ENCODE results near the gene PHKA1.
A peak's percentile ranks its signal among the peaks of the same experiment; 100 is the strongest.
"Not testable (repeated sequence)": the region's sequence is repeated elsewhere in the genome, so short reads cannot be mapped to it uniquely, and the experiment has no call there.

The PHKA1 gene

GRCh38 chrX:72669508-72669907, 44.6 kb downstream of the PHKA1 start:
- DNase-seq (ENCODE audit: low read depth, low spot score), result not testable (repeated sequence)

- DNase-seq (ENCODE audit: low read depth, low spot score), result no peak
These were observed 47.7 kb downstream of the PHKA1 start for GRCh38 chrX:72666451-72666850.

- no peak for DNase-seq (ENCODE audit: low read depth, low spot score)
These were observed 50.4 kb downstream of the PHKA1 start for GRCh38 chrX:72663737-72664136.

GRCh38 chrX:72662020-72662747, 51.9 kb downstream of the PHKA1 start:
- no peak for DNase-seq (ENCODE audit: low read depth, low spot score)

- no peak for DNase-seq (ENCODE audit: low read depth, low spot score)
These were observed 54.4 kb downstream of the PHKA1 start for GRCh38 chrX:72659723-72660122.

- DNase-seq (ENCODE audit: low read depth, low spot score), result no peak
These were observed 62.0 kb downstream of the PHKA1 start for GRCh38 chrX:72652082-72652481.

- no peak for DNase-seq (ENCODE audit: low read depth, low spot score)
These were observed 69.2 kb downstream of the PHKA1 start for GRCh38 chrX:72644946-72645345.

- DNase-seq (ENCODE audit: low read depth, low spot score), result no peak
These were observed 72.5 kb downstream of the PHKA1 start for GRCh38 chrX:72641611-72642010.

- no peak for DNase-seq (ENCODE audit: low read depth, low spot score)
These were observed 78.2 kb downstream of the PHKA1 start for GRCh38 chrX:72635930-72636329.

GRCh38 chrX:72634331-72634730, 79.8 kb downstream of the PHKA1 start:
- DNase-seq (ENCODE audit: low read depth, low spot score), result no peak

- DNase-seq (ENCODE audit: low read depth, low spot score), result no peak
These were observed 83.9 kb downstream of the PHKA1 start for GRCh38 chrX:72630185-72630584.

GRCh38 chrX:72624194-72624593, 89.9 kb downstream of the PHKA1 start:
- DNase-seq (ENCODE audit: low read depth, low spot score), result no peak

GRCh38 chrX:72621625-72622485, 92.3 kb downstream of the PHKA1 start:
- DNase-seq (ENCODE audit: low read depth, low spot score), result no peak

GRCh38 chrX:72621163-72621562, 92.9 kb downstream of the PHKA1 start:
- DNase-seq (ENCODE audit: low read depth, low spot score), result no peak

GRCh38 chrX:72620550-72621145, 93.5 kb downstream of the PHKA1 start:
- DNase-seq (ENCODE audit: low read depth, low spot score), result peak; percentile 76

- no peak for DNase-seq (ENCODE audit: low read depth, low spot score)
These were observed 104.8 kb downstream of the PHKA1 start for GRCh38 chrX:72609313-72609712.

- no peak for DNase-seq (ENCODE audit: low read depth, low spot score)
These were observed 109.4 kb downstream of the PHKA1 start for GRCh38 chrX:72604705-72605104.

GRCh38 chrX:72604112-72604511, 110.0 kb downstream of the PHKA1 start:
- DNase-seq (ENCODE audit: low read depth, low spot score), result no peak

- DNase-seq (ENCODE audit: low read depth, low spot score), result not testable (repeated sequence)
These were observed 123.1 kb downstream of the PHKA1 start for GRCh38 chrX:72591038-72591437.

- DNase-seq (ENCODE audit: low read depth, low spot score), result no peak
These were observed 129.9 kb downstream of the PHKA1 start for GRCh38 chrX:72584163-72584562.

- DNase-seq (ENCODE audit: low read depth, low spot score), result no peak
These were observed 137.8 kb downstream of the PHKA1 start for GRCh38 chrX:72576141-72576894.

GRCh38 chrX:72573158-72573511, 141.0 kb downstream of the PHKA1 start:
- no peak for DNase-seq (ENCODE audit: low read depth, low spot score)
